NCI-H345 treated with DMSO at 0.1 percent for 48 hours (cell line): ENCODE results near the gene EPC1.
"Not testable (repeated sequence)": the region's sequence is repeated elsewhere in the genome, so short reads cannot be mapped to it uniquely, and the experiment has no call there.

Source experiments
- DNase-seq: peaks from one replicate; lab custom pipeline; 2025; ENCODE audit not compliant: unreplicated experiment; lab: John Stamatoyannopoulos, UW

EPC1 gene

GRCh38 chr10:32239769-32240168, 107.2 kb downstream of the EPC1 start:
- no peak for DNase-seq

DNA sequence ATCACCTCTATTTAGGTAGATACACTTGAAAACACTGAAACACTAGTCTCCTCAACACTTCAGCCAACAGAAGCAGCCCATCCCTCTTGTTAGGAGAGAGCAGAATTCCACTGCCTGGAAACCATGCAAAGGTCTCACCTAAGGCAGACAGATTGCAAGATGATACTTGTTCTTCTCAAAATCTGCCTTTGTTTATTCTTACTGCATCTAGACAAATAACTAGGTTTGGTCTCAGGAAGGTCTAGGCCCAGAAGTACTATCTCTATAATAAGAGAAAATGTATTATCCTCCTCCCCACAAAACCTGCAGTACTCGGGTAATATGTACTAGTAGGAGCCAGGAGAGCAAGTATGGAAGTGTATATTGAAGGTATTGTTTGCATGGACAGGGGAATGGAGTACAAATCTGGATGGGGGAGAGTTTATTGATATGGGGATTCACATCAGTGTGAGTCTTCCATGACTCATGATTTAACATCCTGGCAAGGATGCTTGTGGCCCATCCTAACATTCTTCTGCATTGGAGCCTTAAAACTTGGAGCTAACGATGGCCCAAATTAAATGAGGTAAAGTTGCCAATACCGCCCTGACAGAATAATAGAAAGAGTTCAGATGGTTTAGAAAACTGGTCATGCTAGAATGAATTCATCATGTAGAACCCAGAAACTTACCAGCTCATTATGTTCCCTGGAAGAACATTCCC, 109.2 kb downstream of the EPC1 start:
- no peak for DNase-seq

GRCh38 chr10:32234471-32234870, 112.5 kb downstream of the EPC1 start:
- no peak for DNase-seq

GRCh38 chr10:32233375-32233774, 113.6 kb downstream of the EPC1 start:
- not testable (repeated sequence) for DNase-seq

GRCh38 chr10:32232378-32232777, 114.6 kb downstream of the EPC1 start:
- no peak for DNase-seq

GRCh38 chr10:32229788-32230187, 117.2 kb downstream of the EPC1 start:
- DNase-seq: not testable (repeated sequence)

DNA sequence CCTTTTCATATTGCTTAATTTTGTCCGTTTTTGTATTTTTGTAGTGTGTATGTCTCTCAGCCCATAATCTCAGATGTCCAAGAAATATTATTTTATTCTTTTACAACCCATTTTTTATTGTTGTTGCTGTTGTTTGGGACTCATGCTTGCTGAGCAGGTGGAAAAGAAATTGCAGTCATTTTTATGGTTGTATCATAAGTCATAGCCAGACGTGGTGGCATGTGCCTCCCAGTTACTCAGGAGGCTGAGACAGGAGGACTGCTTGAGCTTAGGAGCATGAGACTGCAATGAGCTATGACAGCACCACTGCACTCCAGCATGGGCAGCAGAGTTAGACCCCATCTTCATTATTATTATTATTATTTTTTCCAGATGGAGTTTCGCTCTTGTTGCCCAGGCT, 117.8 kb downstream of the EPC1 start:
- DNase-seq: no peak

DNA sequence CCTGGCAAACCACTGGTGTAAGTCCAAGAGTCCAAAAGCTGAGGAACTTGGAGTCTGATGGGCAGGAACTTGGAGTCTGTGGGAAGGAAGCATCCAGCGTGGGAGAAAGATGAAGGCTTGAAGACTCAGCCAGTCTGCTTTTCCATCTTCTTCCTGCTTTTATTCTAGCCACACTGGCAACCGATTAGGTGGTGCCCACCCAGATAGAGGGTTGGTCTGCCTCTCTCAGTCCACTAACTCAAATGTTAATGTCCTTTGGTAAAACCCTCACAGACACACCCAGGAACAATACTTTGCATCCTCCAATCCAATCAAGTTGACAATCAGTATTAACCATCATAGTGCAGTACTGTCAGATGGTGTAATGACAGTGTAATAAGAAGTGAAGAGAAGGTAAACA, 119.2 kb downstream of the EPC1 start:
- DNase-seq: no peak

- DNase-seq: no peak
Observed at GRCh38 chr10:32226624-32227023, 120.3 kb downstream of the EPC1 start.

DNA sequence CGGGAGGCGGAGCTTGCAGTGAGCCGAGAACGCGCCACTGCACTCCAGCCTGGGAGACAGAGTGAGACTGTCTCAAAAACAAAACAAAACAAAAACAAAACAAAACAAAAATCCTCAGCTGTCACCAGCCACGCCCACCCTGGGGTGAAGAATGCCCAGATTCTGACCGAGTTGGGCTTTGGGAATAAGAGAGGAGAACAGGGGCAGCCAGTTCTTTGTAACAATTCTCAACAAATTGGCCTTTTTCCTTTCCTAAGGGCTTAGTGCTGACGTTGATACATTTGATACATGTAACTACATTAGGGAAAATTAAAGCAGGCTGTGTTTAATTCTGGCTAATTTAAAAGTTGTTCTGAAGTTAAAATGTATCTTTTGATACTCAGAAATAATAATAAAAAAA, 121.0 kb downstream of the EPC1 start:
- DNase-seq: no peak

- DNase-seq: not testable (repeated sequence)
Observed at GRCh38 chr10:32222376-32222775, 124.6 kb downstream of the EPC1 start.

DNA sequence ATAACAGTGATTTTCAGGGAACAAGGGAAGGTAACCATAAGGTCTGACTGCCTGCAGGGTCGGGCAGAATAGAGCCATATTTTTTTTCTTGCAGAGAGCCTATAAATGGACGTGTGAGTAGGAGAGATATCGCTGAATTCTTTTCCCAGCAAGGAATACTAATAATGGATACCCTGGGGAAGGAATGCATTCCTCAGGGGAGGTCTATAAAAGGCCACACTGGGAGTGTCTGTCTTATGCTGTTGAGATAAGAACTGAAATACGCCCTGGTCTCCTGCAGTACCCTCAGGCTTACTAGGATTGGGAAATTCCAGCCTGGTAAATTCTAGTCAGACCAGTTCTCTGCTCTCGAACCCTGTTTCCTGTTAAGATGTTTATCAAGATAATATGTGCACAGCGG, 127.8 kb downstream of the EPC1 start:
- DNase-seq: not testable (repeated sequence)

GRCh38 chr10:32218206-32219044, 128.5 kb downstream of the EPC1 start:
- DNase-seq: not testable (repeated sequence)
